Keratinocyte (primary cell): ENCODE measurements around the gene HOTAIR. TPM values are rescaled to one million over a fixed set of nuclear protein-coding genes. Genes with fewer than 3 reads are reported as not detected.
A peak's percentile ranks its signal among the peaks of the same experiment; 100 is the strongest.

Experiments
- DNase-seq: peaks from one replicate; pipeline ENCODE4 v3.0.0-alpha.2; 2011; ENCODE audit warnings: low read depth, missing footprints, low spot score
- FAIRE-seq: peaks from 2 replicates; lab custom pipeline; 2011; peaks lifted over from hg19 to GRCh38; lab: Jason Lieb, UNC
- H2AFZ ChIP-seq: 2 replicates; pipeline ENCODE4 v1.6.0; 2012; ENCODE audit warnings: low read length, control low read depth, inconsistent platforms; ENCODE audit not compliant: control insufficient read depth
- H3K27ac ChIP-seq: 2 replicates; pipeline ENCODE4 v1.5.1; 2011; ENCODE audit warnings: low read length; ENCODE audit not compliant: control insufficient read depth, insufficient read depth
- H3K27me3 ChIP-seq: 3 replicates; pipeline ENCODE4 v1.6.0; 2011; ENCODE audit warnings: low read length; ENCODE audit not compliant: control insufficient read depth, insufficient read depth; ENCODE audit errors: extremely low read depth
- H3K36me3 ChIP-seq, 2 experiments: 2 replicates in 1 of 2; 3 replicates in 1 of 2; pipeline ENCODE4 v1.5.1; 2011; ENCODE audit warnings: low read length in 2 of 2, mild to moderate bottlenecking in 1 of 2; ENCODE audit not compliant: control insufficient read depth in 2 of 2, insufficient read depth in 2 of 2; ENCODE audit errors: extremely low read depth in 1 of 2
- H3K4me1 ChIP-seq: 3 replicates; pipeline ENCODE4 v1.5.1; 2011; ENCODE audit warnings: low read length; ENCODE audit not compliant: control insufficient read depth, insufficient read depth; ENCODE audit errors: extremely low read depth
- H3K4me2 ChIP-seq: 3 replicates; pipeline ENCODE4 v1.6.0; 2011; ENCODE audit warnings: low read depth, low read length; ENCODE audit not compliant: control insufficient read depth, insufficient read depth; ENCODE audit errors: extremely low read depth
- H3K4me3 ChIP-seq, 3 experiments: fragments of 200-600 bp in 1 of 3; sonication (generic) in 1 of 3; 2 replicates in 2 of 3; 3 replicates in 1 of 3; pipeline ENCODE4 v1.5.1; 2011 to 2016; ENCODE audit warnings: low read length in 3 of 3, mild to moderate bottlenecking in 3 of 3, control low read depth in 2 of 3, inconsistent platforms in 1 of 3, low read depth in 1 of 3, mixed read lengths in 1 of 3, mixed run types in 1 of 3, moderate library complexity in 1 of 3; ENCODE audit not compliant: control insufficient read depth in 2 of 3, insufficient read depth in 2 of 3; ENCODE audit errors: extremely low read depth in 1 of 3
- H3K79me2 ChIP-seq: 2 replicates; pipeline ENCODE4 v1.6.0; 2012; ENCODE audit warnings: low read length; ENCODE audit not compliant: control insufficient read depth, insufficient read depth
- H3K9ac ChIP-seq: 3 replicates; pipeline ENCODE4 v1.6.0; 2011; ENCODE audit warnings: low read length; ENCODE audit not compliant: control insufficient read depth, insufficient read depth; ENCODE audit errors: extremely low read depth
- H3K9me1 ChIP-seq: 3 replicates; pipeline ENCODE4 v1.6.0; 2011; ENCODE audit warnings: low read length; ENCODE audit not compliant: control insufficient read depth, insufficient read depth; ENCODE audit errors: extremely low read depth
- H3K9me3 ChIP-seq: 2 replicates; pipeline ENCODE4 v1.5.1; 2012; ENCODE audit warnings: low read depth, low read length; ENCODE audit not compliant: control insufficient read depth
- H4K20me1 ChIP-seq: 3 replicates; pipeline ENCODE4 v1.6.0; 2011; ENCODE audit warnings: low read length; ENCODE audit not compliant: control insufficient read depth, insufficient read depth; ENCODE audit errors: extremely low read depth
- EZH2 ChIP-seq: IDR thresholded peaks from one replicate; pipeline ENCODE4 v1.6.1; 2012; ENCODE audit warnings: inconsistent platforms, mild to moderate bottlenecking, low read length, moderate library complexity
- dilution Hi-C: fragments of 300-500 bp; cut with MboI; formaldehyde crosslinking; loops from one replicate; pipeline ENCODE4 v1.7.0; 2020; ENCODE audit warnings: low sequenced_read_pairs; ENCODE audit not compliant: extremely low pct_ligation_motif_present
- polyA plus RNA-seq, 5 experiments: library from polyadenylated mRNA; depleted of rRNA in 3 of 5; stranded (reverse) in 3 of 5; stranded (forward) in 1 of 5; unstranded in 1 of 5; fragments of >200 nt; gene quantifications; 1 replicate in 1 of 5; 2 replicates in 3 of 5; 3 replicates in 1 of 5; pipeline versions ENCODE4 v1.2.1 to v1.2.3, GENCODE V29; 2011 to 2012; ENCODE audit warnings: missing spikeins in 2 of 5, low read depth in 1 of 5, low replicate concordance in 1 of 5
- TF ChIP-seq, protein P1 (sequence below), 3 experiments: IDR thresholded peaks in 1 of 3; conservative IDR thresholded peaks in 1 of 3; optimal IDR thresholded peaks in 1 of 3; 2 replicates in 2 of 3; 3 replicates in 1 of 3; pipeline versions ENCODE3 to v1.5.1; 2011; ENCODE audit warnings: low read length in 3 of 3, mild to moderate bottlenecking in 3 of 3, moderate library complexity in 2 of 3, control low read depth in 1 of 3, inconsistent platforms in 1 of 3; ENCODE audit not compliant: insufficient read depth in 2 of 3; ENCODE audit errors: extremely low read depth in 1 of 3

HOTAIR gene
- polyA plus RNA-seq, 1 donor (not counting 4 experiments of a cell fraction or from before 2014, with no cell fraction given), result 4.0 TPM

DNA sequence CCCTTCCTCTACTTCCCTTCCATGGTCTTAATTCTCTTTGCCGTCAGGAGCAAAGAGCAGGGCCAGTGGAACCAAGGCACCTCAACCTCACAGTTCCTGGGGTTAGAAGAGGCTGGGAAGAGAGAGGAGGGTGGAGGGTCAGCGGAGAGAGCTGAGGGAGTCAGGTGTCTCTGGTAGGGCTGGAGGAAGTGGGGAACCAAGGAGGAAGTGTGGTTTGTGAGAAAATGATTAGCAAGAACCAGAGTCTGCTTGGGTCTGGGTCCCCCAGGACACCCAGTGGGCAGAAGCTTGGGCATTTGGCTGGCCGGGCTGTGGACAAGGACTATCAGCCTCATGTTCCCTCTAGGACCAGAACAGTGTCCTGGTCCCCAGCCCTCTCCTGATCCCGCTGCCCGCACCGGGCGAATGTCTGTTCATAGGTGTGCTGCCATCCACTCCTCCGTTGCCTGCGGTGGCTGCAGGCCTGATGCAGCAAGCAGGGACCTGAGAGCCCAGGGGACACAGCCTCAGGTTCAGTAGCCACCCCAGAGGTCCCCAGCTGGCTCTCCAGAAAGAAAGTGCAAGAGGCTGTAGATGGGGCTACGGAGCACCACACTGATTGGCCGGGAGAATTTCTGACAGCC lies 17.7 kb downstream of the HOTAIR start:
- TF ChIP-seq EZH2, result no peak
- TF ChIP-seq, protein P1, sequence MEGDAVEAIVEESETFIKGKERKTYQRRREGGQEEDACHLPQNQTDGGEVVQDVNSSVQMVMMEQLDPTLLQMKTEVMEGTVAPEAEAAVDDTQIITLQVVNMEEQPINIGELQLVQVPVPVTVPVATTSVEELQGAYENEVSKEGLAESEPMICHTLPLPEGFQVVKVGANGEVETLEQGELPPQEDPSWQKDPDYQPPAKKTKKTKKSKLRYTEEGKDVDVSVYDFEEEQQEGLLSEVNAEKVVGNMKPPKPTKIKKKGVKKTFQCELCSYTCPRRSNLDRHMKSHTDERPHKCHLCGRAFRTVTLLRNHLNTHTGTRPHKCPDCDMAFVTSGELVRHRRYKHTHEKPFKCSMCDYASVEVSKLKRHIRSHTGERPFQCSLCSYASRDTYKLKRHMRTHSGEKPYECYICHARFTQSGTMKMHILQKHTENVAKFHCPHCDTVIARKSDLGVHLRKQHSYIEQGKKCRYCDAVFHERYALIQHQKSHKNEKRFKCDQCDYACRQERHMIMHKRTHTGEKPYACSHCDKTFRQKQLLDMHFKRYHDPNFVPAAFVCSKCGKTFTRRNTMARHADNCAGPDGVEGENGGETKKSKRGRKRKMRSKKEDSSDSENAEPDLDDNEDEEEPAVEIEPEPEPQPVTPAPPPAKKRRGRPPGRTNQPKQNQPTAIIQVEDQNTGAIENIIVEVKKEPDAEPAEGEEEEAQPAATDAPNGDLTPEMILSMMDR (optimal IDR thresholded peaks at IDR 0.05 in 1 of 3, IDR thresholded peaks at IDR 0.05 in 1 of 3, conservative IDR thresholded peaks at IDR 0.05 in 1 of 3; ENCODE audit: extremely low read depth in 1 of 3, insufficient read depth in 2 of 3, low read length in 3 of 3), result no peak
- dilution Hi-C loops, result no loop called here
- Histone ChIP-seq H3K9ac (no peak overlapping the region), H3K36me3 (no peaks in the 10 kb centered on the region), H4K20me1 (no peaks in the 10 kb centered on the region), H3K4me3 (no peak overlapping the region), H2AFZ (no peak overlapping the region), H3K27me3 (peaks cover 80% of the 10 kb centered on the region), H3K79me2 (no peaks in the 10 kb centered on the region), H3K27ac (no peak overlapping the region), H3K9me1 (no peaks in the 10 kb centered on the region), H3K9me3 (no peaks in the 10 kb centered on the region), H3K4me1 (peaks cover 28% of the 10 kb centered on the region), H3K4me2 (peak overlapping the region; percentile 85)
- FAIRE-seq (no peak), DNase-seq (no peak)

DNA sequence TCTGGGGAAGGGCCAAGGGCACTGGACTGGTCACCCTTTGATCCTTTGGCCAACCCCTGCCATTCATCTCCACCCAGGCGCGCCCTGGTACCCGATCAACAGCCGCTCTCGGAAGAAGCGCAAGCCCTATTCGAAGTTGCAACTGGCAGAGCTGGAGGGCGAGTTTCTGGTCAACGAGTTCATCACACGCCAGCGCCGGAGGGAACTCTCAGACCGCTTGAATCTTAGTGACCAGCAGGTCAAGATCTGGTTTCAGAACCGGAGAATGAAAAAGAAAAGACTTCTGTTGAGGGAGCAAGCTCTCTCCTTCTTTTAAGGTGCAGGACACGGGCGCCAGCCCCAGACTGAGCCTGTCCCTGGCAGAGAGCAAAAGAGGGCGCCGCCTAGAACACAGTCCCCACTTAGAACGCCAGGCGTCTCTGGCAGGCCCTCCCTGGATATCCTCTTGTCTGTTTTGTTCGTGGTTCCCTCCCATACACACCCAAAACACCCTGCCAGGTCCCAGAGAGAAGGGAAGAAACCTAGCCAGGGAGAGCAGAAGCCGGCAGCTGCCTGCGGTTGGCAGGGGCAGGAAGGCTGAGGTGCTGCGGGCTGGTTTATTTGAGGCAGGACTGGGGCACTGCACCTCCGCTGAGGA lies 18.4 kb downstream of the HOTAIR start:
- TF ChIP-seq, protein P1 (optimal IDR thresholded peaks at IDR 0.05 in 1 of 3, IDR thresholded peaks at IDR 0.05 in 1 of 3, conservative IDR thresholded peaks at IDR 0.05 in 1 of 3; ENCODE audit: extremely low read depth in 1 of 3, insufficient read depth in 2 of 3, low read length in 3 of 3), result peak in 2 of 3 experiments; percentile 24 to 43
- no peak for TF ChIP-seq EZH2

More for the DNA sequence above, 18.4 kb downstream of the HOTAIR start:
- H3K36me3 ChIP-seq, result no peaks in the 10 kb centered on the region
- no peak for FAIRE-seq
- peak overlapping the region; percentile 85 for H3K4me2 ChIP-seq
- H3K79me2 ChIP-seq, result no peaks in the 10 kb centered on the region
- no peaks in the 10 kb centered on the region for H3K9me1 ChIP-seq
- H3K27me3 ChIP-seq, result peaks cover 82% of the 10 kb centered on the region
- no peak for DNase-seq
- dilution Hi-C loops, result no loop called here
- no peak overlapping the region for H3K27ac ChIP-seq
- H3K4me3 ChIP-seq, result peak overlapping the region; percentile 51 to 61 (median 60)
- no peaks in the 10 kb centered on the region for H3K9me3 ChIP-seq
- peak overlapping the region; percentile 47 for H2AFZ ChIP-seq
- no peaks in the 10 kb centered on the region for H4K20me1 ChIP-seq
- H3K9ac ChIP-seq, result no peak overlapping the region
- peaks cover 31% of the 10 kb centered on the region for H3K4me1 ChIP-seq
